Karpas-422 (cell line): ENCODE measurements around the gene SEMA4D. TPM values are rescaled to one million over a fixed set of nuclear protein-coding genes. Genes with fewer than 3 reads are reported as not detected.

Experiments
- DNase-seq: peaks from one replicate; pipeline ENCODE4 v3.0.0-alpha.2; 2015
- H2AFZ ChIP-seq: fragments of 200-600 bp; sonication (generic); 2 replicates; pipeline ENCODE4 v1.6.1; 2014; ENCODE audit warnings: antibody characterized with exemption, low read length, mixed read lengths
- H3K27ac ChIP-seq: fragments of 200-600 bp; sonication (generic); 2 replicates; pipeline ENCODE4 v1.5.1; 2014; ENCODE audit warnings: mild to moderate bottlenecking, low read length, moderate library complexity
- H3K27me3 ChIP-seq: fragments of 200-600 bp; sonication (generic); 2 replicates; pipeline ENCODE4 v1.6.1; 2014; ENCODE audit warnings: low read length, mixed read lengths
- H3K36me3 ChIP-seq: fragments of 200-600 bp; sonication (generic); 2 replicates; pipeline ENCODE4 v1.6.1; 2014; ENCODE audit warnings: low read length, mixed read lengths; ENCODE audit not compliant: insufficient read depth
- H3K4me1 ChIP-seq: fragments of 200-600 bp; sonication (generic); 2 replicates; pipeline ENCODE4 v1.6.1; 2014; ENCODE audit warnings: mild to moderate bottlenecking, low read length, mixed read lengths
- H3K4me2 ChIP-seq: fragments of 200-600 bp; sonication (generic); 2 replicates; pipeline ENCODE4 v1.6.1; 2014; ENCODE audit warnings: low read length, low read depth, mild to moderate bottlenecking; ENCODE audit not compliant: poor library complexity, severe bottlenecking
- H3K4me3 ChIP-seq: fragments of 200-600 bp; sonication (generic); 2 replicates; pipeline ENCODE4 v1.5.1; 2014; ENCODE audit warnings: mild to moderate bottlenecking, antibody characterized with exemption, low read length, mixed read lengths
- H3K79me2 ChIP-seq: fragments of 200-600 bp; sonication (generic); 2 replicates; pipeline ENCODE4 v1.6.1; 2014; ENCODE audit warnings: mild to moderate bottlenecking, low read length, mixed read lengths
- H3K9ac ChIP-seq: fragments of 200-600 bp; sonication (generic); 2 replicates; pipeline ENCODE4 v1.6.0; 2014; ENCODE audit warnings: low read length
- H3K9me2 ChIP-seq: fragments of 200-600 bp; sonication (generic), shearing (Covaris generic); replicated peaks from 2 replicates; pipeline ENCODE4 v1.6.0; 2014; ENCODE audit warnings: mild to moderate bottlenecking, low read length, moderate library complexity; ENCODE audit not compliant: insufficient read depth
- H3K9me3 ChIP-seq: fragments of 300-700, 200-600 bp; sonication (generic); 2 replicates; pipeline ENCODE4 v1.6.1; 2014; ENCODE audit warnings: low read length, mixed read lengths
- H4K20me1 ChIP-seq: fragments of 200-600 bp; sonication (generic); 2 replicates; pipeline ENCODE4 v1.6.1; 2014; ENCODE audit warnings: mild to moderate bottlenecking, antibody characterized with exemption, low read length, low read depth; ENCODE audit not compliant: insufficient read depth
- total RNA-seq: library from RNA; depleted of rRNA; stranded (reverse); fragments of >200 nt; shearing (Covaris generic); gene quantifications from 2 replicates; pipeline ENCODE4 v1.2.3, GENCODE V29; 2014; ENCODE audit warnings: low replicate concordance

Gene SEMA4D
- total RNA-seq, 1 experiment from 2014 or later: 2.3 TPM

DNA sequence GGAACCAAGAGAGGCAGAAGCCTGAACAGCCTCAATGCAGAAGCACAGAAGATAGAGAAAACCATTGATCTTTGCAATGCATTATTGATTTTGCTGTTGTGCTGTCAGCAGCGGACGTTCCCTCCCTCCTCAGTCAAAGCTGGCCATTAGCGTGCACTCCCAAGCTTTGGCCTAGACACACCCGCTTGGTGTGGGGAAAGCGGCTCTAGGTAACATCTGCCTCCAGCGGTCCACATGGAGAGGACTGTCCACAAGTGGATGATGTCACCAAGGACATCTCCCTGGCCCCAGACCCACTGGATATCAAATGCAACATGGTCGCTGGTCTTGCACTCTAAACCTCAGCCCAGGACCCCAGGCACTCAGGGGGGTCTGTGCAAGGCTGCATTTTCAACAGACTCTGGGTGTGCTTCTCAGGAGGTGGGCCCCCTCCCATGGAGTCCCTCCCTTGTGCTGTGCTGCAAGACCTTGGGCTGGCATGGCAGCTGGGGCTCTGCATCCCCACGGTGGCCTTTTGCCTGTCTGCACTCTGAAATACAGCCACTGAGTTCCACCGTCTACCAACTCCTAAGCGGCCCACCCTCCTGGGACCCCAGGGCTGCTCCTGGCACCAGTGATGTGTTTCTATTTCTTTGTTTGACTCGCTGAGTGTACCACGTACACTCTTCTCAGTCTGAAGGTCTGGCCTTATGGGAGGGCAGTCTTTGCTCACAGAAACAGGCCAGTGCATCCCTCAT, 1.9 kb downstream of the SEMA4D start:
- H3K4me2 ChIP-seq: peak overlapping the region; percentile 67
- H3K4me3 ChIP-seq: peak overlapping the region; percentile 26; the same call in 1 of the 2 replicates
- no peaks in the 10 kb centered on the region for H3K9me2 ChIP-seq
- peaks cover 21% of the 10 kb centered on the region; the same call in 1 of the 2 replicates for H4K20me1 ChIP-seq
- no peak for DNase-seq
- no peaks in the 10 kb centered on the region for H3K79me2 ChIP-seq
- H3K36me3 ChIP-seq: no peaks in the 10 kb centered on the region
- peaks cover 47% of the 10 kb centered on the region for H3K4me1 ChIP-seq
- 0 out of 2 replicates have a peak overlapping the region, but pooled peaks have one; percentile 73 for H3K9ac ChIP-seq
- H3K9me3 ChIP-seq: no peaks in the 10 kb centered on the region
- no peaks in the 10 kb centered on the region for H3K27me3 ChIP-seq
- no peak overlapping the region for H2AFZ ChIP-seq
- no peak overlapping the region for H3K27ac ChIP-seq

DNA sequence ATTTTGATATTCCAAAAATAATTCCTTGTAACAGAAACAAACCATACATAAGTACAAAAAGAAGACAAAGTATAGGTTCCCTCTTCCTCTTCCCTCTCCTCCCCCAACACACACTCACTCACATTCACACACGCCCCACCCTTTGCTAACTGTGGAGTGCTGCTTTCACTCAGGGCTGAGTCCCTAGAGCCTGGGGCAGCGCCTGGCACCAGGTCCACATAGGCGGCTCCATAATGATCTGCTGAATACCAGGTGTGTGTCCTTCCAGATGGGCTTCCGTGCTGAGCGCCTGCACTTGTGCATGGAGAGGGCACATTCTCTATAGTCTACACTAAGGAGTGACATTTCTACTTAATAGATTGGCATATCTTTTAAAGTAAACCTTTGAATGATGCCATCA, 3.7 kb downstream of the SEMA4D start:
- DNase-seq: no peak
- Histone ChIP-seq H3K27ac (no peak overlapping the region), H4K20me1 (peaks cover 21% of the 10 kb centered on the region; the same call in 1 of the 2 replicates), H2AFZ (no peak overlapping the region), H3K4me3 (no peak overlapping the region), H3K27me3 (no peaks in the 10 kb centered on the region), H3K4me1 (peaks cover 50% of the 10 kb centered on the region), H3K9ac (no peak overlapping the region), H3K4me2 (peak overlapping the region; percentile 67), H3K9me3 (no peaks in the 10 kb centered on the region), H3K9me2 (no peaks in the 10 kb centered on the region), H3K36me3 (no peaks in the 10 kb centered on the region), H3K79me2 (no peaks in the 10 kb centered on the region)

GRCh38 chr9:89493671-89494070, 4.2 kb downstream of the SEMA4D start:
- Histone ChIP-seq H3K4me1 (peaks cover 46% of the 10 kb centered on the region), H3K79me2 (no peaks in the 10 kb centered on the region), H3K9me3 (no peaks in the 10 kb centered on the region), H3K9ac (no peak overlapping the region), H3K4me2 (no peak overlapping the region), H3K36me3 (no peaks in the 10 kb centered on the region), H4K20me1 (peaks cover 21% of the 10 kb centered on the region; the same call in 1 of the 2 replicates), H3K9me2 (no peaks in the 10 kb centered on the region), H2AFZ (no peak overlapping the region), H3K27ac (no peak overlapping the region), H3K27me3 (no peaks in the 10 kb centered on the region), H3K4me3 (no peak overlapping the region)
- no peak for DNase-seq

DNA sequence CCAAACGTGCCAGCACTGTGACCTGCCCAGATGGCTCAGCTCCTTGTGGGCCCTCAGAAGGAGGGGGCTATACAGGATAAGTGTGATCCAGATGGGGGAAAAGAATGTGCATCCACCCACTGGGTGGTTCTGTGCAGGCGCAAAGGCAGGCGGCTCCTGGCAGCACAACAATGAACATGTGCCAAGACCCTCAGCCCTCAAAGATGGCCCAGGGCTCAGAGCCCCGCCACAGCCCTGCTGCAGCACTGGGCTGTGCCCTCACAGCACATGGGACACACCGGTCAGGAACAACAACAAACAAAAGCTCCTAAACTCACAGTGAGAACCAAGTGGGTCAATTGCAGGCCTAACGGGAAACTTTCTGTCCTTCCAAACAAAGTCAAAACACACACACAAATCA, 4.7 kb downstream of the SEMA4D start:
- H3K27ac ChIP-seq: no peak overlapping the region
- no peaks in the 10 kb centered on the region for H3K79me2 ChIP-seq

DNA sequence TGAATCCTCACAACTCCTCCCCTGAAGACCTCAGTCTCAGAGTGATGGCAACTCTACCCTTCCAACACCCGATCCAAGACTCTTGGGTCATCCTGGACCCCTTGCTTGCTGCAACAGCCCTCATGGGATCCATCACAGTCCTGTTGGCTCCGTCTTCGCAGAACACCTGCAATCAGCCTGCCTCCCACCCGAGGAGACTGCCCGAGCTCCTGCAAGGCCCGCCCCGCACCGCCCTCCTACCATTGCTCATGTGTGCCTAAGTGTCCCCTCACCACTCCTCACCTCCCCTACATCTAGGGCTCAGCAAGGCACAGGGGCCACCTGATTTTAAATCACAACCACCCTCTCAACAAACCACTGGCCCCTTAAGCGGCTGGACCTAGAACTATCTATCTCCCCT, 5.3 kb downstream of the SEMA4D start:
- Histone ChIP-seq H3K9ac (no peak overlapping the region), H2AFZ (no peak overlapping the region), H3K4me3 (no peak overlapping the region), H3K27me3 (no peaks in the 10 kb centered on the region), H3K4me1 (peaks cover 40% of the 10 kb centered on the region), H3K4me2 (no peak overlapping the region), H4K20me1 (peaks cover 21% of the 10 kb centered on the region; the same call in 1 of the 2 replicates), H3K36me3 (no peaks in the 10 kb centered on the region), H3K9me2 (no peaks in the 10 kb centered on the region), H3K79me2 (no peaks in the 10 kb centered on the region), H3K27ac (no peak overlapping the region), H3K9me3 (no peaks in the 10 kb centered on the region)
- no peak for DNase-seq

More for the DNA sequence above, 4.7 kb downstream of the SEMA4D start:
- Histone ChIP-seq H3K36me3 (no peaks in the 10 kb centered on the region), H3K4me3 (no peak overlapping the region), H3K27me3 (no peaks in the 10 kb centered on the region), H2AFZ (no peak overlapping the region), H3K9me3 (no peaks in the 10 kb centered on the region), H4K20me1 (peaks cover 21% of the 10 kb centered on the region; the same call in 1 of the 2 replicates), H3K4me1 (peaks cover 41% of the 10 kb centered on the region), H3K9ac (no peak overlapping the region), H3K9me2 (no peaks in the 10 kb centered on the region), H3K4me2 (no peak overlapping the region)
- DNase-seq: no peak

DNA sequence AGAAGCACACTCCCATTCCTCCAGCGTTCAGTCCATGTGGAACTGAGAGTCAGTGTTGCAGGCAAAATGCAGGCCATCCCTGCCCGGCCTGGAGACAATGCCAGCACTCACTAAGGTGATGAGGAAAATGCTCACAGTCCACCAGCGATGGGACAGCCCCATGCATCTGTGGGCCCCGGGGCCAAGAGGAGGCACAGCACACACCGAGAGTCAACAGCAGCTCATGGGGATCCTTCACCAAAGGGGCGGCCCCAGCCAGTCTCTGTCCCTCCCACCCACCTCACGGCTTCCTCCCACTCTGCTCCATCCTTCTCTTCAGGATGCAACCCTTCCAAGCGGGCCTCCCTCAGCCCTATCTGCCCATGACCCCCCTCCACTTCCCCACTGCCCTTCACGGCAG, 6.2 kb downstream of the SEMA4D start:
- no peak overlapping the region for H2AFZ ChIP-seq
- H3K4me1 ChIP-seq: peaks cover 35% of the 10 kb centered on the region
- no peak overlapping the region for H3K4me3 ChIP-seq
- no peaks in the 10 kb centered on the region for H3K36me3 ChIP-seq
- no peaks in the 10 kb centered on the region for H3K9me3 ChIP-seq
- no peaks in the 10 kb centered on the region for H3K27me3 ChIP-seq
- no peak overlapping the region for H3K27ac ChIP-seq
- H3K79me2 ChIP-seq: no peaks in the 10 kb centered on the region
- H3K9ac ChIP-seq: no peak overlapping the region
- H3K9me2 ChIP-seq: no peaks in the 10 kb centered on the region
- peaks cover 21% of the 10 kb centered on the region; the same call in 1 of the 2 replicates for H4K20me1 ChIP-seq
- no peak for DNase-seq
- H3K4me2 ChIP-seq: no peak overlapping the region

DNA sequence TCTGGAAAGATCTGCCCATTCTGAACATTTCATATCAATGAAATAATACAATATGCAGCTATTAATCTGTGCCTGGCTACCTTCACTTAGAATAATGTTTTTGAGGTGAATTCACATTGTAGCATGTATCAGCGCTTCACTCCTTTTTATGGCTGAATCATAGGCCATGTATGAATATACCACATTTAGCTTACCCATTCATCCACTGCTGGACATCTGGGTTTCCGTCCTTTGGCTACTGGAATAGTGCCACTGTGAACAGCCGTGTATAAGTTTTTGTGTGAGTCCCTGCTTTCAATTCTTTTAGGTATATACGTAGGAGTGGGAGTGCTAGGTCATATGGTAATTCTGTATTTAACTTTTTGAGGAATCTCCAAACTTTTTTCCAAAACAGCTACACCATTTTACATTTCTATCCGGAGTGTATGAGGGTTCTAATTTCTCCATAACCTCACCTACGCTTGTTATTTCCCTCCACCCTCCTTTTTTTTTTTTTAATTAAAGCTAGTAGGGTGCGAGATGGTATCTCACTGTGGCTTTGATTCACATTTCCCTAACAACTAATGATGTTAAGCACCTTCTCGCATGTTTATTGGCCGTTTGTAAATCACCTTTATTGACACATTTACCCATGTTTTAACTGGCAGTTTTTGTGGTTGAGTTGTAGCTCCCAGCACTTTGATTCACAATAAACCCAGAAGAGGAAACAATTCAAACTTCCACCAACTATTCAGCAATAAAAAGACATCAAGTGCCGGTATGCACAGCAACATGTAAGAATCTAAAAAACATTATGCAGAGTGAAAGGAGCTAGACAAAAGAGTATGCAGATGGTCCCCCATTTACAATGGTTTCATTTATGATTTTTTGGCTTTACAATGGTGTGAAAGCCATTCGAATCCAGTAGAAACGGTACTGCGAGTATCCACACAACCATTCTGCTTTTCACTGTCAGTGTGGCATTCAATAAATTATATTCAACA, 8.1 kb downstream of the SEMA4D start:
- Histone ChIP-seq H3K27me3 (no peaks in the 10 kb centered on the region), H4K20me1 (peaks cover 11% of the 10 kb centered on the region), H3K36me3 (no peaks in the 10 kb centered on the region), H3K79me2 (no peaks in the 10 kb centered on the region), H3K9me2 (no peaks in the 10 kb centered on the region), H3K4me1 (peaks cover 18% of the 10 kb centered on the region), H3K9me3 (no peaks in the 10 kb centered on the region), H3K4me2 (no peak overlapping the region), H2AFZ (no peak overlapping the region), H3K9ac (no peak overlapping the region), H3K4me3 (no peak overlapping the region), H3K27ac (no peak overlapping the region)
- peak; percentile 53 for DNase-seq

DNA sequence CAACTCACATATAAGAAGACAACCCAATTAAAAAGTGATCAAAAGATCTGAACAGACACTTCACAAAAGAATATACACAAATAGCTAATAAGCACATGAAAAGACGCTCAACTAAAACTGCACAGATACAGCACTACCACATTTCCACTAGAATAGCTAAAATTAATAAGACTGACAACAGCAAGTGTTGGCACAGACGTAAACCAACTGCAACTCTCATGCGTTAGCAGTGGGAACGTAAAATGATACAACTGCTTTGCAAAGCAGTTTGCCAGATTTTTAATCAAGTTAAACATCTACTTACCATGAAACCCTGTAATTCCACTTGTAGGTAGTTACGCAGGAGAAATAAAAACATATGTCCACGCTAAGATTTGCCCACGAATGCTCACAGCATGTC, 9.0 kb downstream of the SEMA4D start:
- no peaks in the 10 kb centered on the region for H3K27me3 ChIP-seq
- H2AFZ ChIP-seq: no peak overlapping the region
- peaks cover 18% of the 10 kb centered on the region for H3K4me1 ChIP-seq
- H3K36me3 ChIP-seq: no peaks in the 10 kb centered on the region
- H3K27ac ChIP-seq: no peak overlapping the region
- no peak overlapping the region for H3K4me3 ChIP-seq
- H3K9ac ChIP-seq: no peak overlapping the region
- DNase-seq: no peak
- no peaks in the 10 kb centered on the region for H3K79me2 ChIP-seq
- no peaks in the 10 kb centered on the region for H3K9me2 ChIP-seq
- H3K9me3 ChIP-seq: no peaks in the 10 kb centered on the region
- peaks cover 11% of the 10 kb centered on the region for H4K20me1 ChIP-seq
- no peak overlapping the region for H3K4me2 ChIP-seq
